ENCODE results near the gene TCAP. TPM values are rescaled to one million over a fixed set of nuclear protein-coding genes. Genes with fewer than 3 reads are reported as not detected.

TCAP gene
- total and polyA plus RNA-seq, 10 of the 15 experiments (the other 5 are each of a cell fraction or from before 2014, with no cell fraction given) = 0.17 to 1.0 (median 0.36) TPM; not detected in 3

- Histone ChIP-seq H3K79me2 (ENCODE audit: control insufficient read depth, insufficient read depth, low read length) (no peaks in the 10 kb centered on the region; the same call in 1 of the 2 replicates), H3K4me1 (ENCODE audit: control insufficient read depth, insufficient read depth, low read length) (peaks cover under 1% of the 10 kb centered on the region; the same call in 1 of the 2 replicates), H3K9me3 (replicated peaks; ENCODE audit: control insufficient read depth, insufficient read depth, low read length) (no peaks in the 10 kb centered on the region), H3K4me3 (no peak overlapping the region), H3K9ac (ENCODE audit: control insufficient read depth, insufficient read depth, low read length) (no peak overlapping the region), H3K27me3 (replicated peaks in 1 of 2; ENCODE audit: control insufficient read depth in 2 of 2, insufficient read depth in 2 of 2, low read length in 1 of 2) (no peaks in the 10 kb centered on the region), H3K4me2 (ENCODE audit: control insufficient read depth, insufficient read depth) (no peak overlapping the region), H2AFZ (ENCODE audit: control insufficient read depth, low read depth, low read length) (no peak overlapping the region), H4K20me1 (ENCODE audit: control insufficient read depth, insufficient read depth) (no peaks in the 10 kb centered on the region), H3K27ac (ENCODE audit: control insufficient read depth, insufficient read depth) (no peak overlapping the region), H3K36me3 (ENCODE audit: control insufficient read depth in 2 of 2, insufficient read depth in 2 of 2, low read length in 1 of 2) (peaks cover 7 to 9% of the 10 kb centered on the region in 2 experiments; a peak in 3 of 4 replicates)
- ChIA-PET RAD21 (ENCODE audit: unreplicated experiment) (interaction anchor here (0.6 to 1.5 kb wide), 8 partner anchors 22 to 212 kb away, joined by 3 to 8 read pairs (median 3); partner anchors contain the start of gene MIEN1), POLR2A (interaction anchor here (0.6 to 0.7 kb wide), 2 partner anchors 60 to 318 kb away, joined by 3 read pairs; no protein-coding TSS in a partner anchor), CTCF (interaction anchor here (0.5 to 8.8 kb wide), 34 partner anchors 9 to 468 kb away, joined by 3 to 100 read pairs (median 6); partner anchors contain the start of genes MIEN1, PGAP3, PNMT and PSMD3), SMC1A (ENCODE audit: uncharacterized antibody, unreplicated experiment) (interaction anchor here (0.5 to 1.5 kb wide), 8 partner anchors 9 to 231 kb away, joined by 3 to 11 read pairs (median 4); partner anchors contain the start of gene MIEN1)
- in situ Hi-C loops (cut with MboI) = no loop called here
- intact Hi-C loops (cut with micrococcal nuclease; ENCODE audit: unreplicated experiment) = no loop called here
- TF ChIP-seq STAT3 (IDR thresholded peaks at IDR 0.05; ENCODE audit: low read depth, low read length) = no peak
- no peak for TF ChIP-seq CREM (IDR thresholded peaks at IDR 0.05; ENCODE audit: low read depth)
- no peak for TF ChIP-seq MAX (IDR thresholded peaks at IDR 0.05; ENCODE audit: low read depth, low read length)
- no peak for TF ChIP-seq POLR2AphosphoS5 (IDR thresholded peaks at IDR 0.05; ENCODE audit: low read length)
- no peak for TF ChIP-seq FOXM1 (IDR thresholded peaks at IDR 0.05; ENCODE audit: low read depth, low read length)
- TF ChIP-seq ZBTB4 (CRISPR knock-in tag; IDR thresholded peaks at IDR 0.05) = no peak
- FAIRE-seq (no peak), DNase-seq (ENCODE audit: low read depth, low spot score) (no peak), ATAC-seq (peak; percentile 32; the same call in 2 of the 3 replicates)
- no TSS peak for BruUV-seq (replicated peaks)
- 64% methylated on average over 10 of the region's 12 CpGs for WGBS (ENCODE audit: insufficient coverage, insufficient replicate concordance, low lambda C conversion rate, missing lambda C conversion rate)
Measured at GRCh38 chr17:39653316-39653661, 11.9 kb upstream of the TCAP start.
